Measurements from ENCODE around the gene STXBP6. TPM values are rescaled to one million over a fixed set of nuclear protein-coding genes. Genes with fewer than 3 reads are reported as not detected.

STXBP6 gene
- total RNA-seq, 1 donor from 2014 or later: 6.8 TPM

GRCh38 chr14:24834956-24835355 is 215.0 kb downstream of the STXBP6 start:
- Mint-ChIP-seq H3K4me3 (no peak overlapping the region), H3K9me3 (no peaks in the 10 kb centered on the region), H3K27me3 (ENCODE audit: low read depth) (no peaks in the 10 kb centered on the region), H3K27ac (ENCODE audit: unreplicated experiment) (no peak overlapping the region), H3K4me1 (peaks cover 8% of the 10 kb centered on the region), H3K36me3 (ENCODE audit: low read depth) (peaks cover 4% of the 10 kb centered on the region)
- TF ChIP-seq CTCF (conservative IDR thresholded peaks at IDR 0.05): no peak
- DNase-seq (ENCODE audit: low read depth, low spot score): no peak

- no peaks in the 10 kb centered on the region for H3K9me3 Mint-ChIP-seq
Measured at GRCh38 chr14:24833385-24833784, 216.6 kb downstream of the STXBP6 start.

GRCh38 chr14:24831677-24832076 is 218.3 kb downstream of the STXBP6 start:
- no peaks in the 10 kb centered on the region for H3K4me1 Mint-ChIP-seq
- no peaks in the 10 kb centered on the region for H3K9me3 Mint-ChIP-seq

More at GRCh38 chr14:24833385-24833784, 216.6 kb downstream of the STXBP6 start:
- Mint-ChIP-seq H3K36me3 (ENCODE audit: low read depth) (peaks cover 4% of the 10 kb centered on the region), H3K27me3 (ENCODE audit: low read depth) (no peaks in the 10 kb centered on the region), H3K27ac (ENCODE audit: unreplicated experiment) (no peak overlapping the region), H3K4me3 (no peak overlapping the region), H3K4me1 (no peaks in the 10 kb centered on the region)
- no peak for DNase-seq (ENCODE audit: low read depth, low spot score)
- no peak for TF ChIP-seq CTCF (conservative IDR thresholded peaks at IDR 0.05)

GRCh38 chr14:24829862-24830261 is 220.1 kb downstream of the STXBP6 start:
- H3K9me3 Mint-ChIP-seq: no peaks in the 10 kb centered on the region
- H3K4me3 Mint-ChIP-seq: no peak overlapping the region
- TF ChIP-seq CTCF (conservative IDR thresholded peaks at IDR 0.05): no peak
- no peak overlapping the region for H3K27ac Mint-ChIP-seq (ENCODE audit: unreplicated experiment)
- no peak for DNase-seq (ENCODE audit: low read depth, low spot score)
- no peaks in the 10 kb centered on the region for H3K27me3 Mint-ChIP-seq (ENCODE audit: low read depth)
- peaks cover 4% of the 10 kb centered on the region for H3K36me3 Mint-ChIP-seq (ENCODE audit: low read depth)
- no peaks in the 10 kb centered on the region for H3K4me1 Mint-ChIP-seq

More at GRCh38 chr14:24831677-24832076, 218.3 kb downstream of the STXBP6 start:
- H3K4me3 Mint-ChIP-seq: no peak overlapping the region
- no peaks in the 10 kb centered on the region for H3K27me3 Mint-ChIP-seq (ENCODE audit: low read depth)
- H3K36me3 Mint-ChIP-seq (ENCODE audit: low read depth): peaks cover 4% of the 10 kb centered on the region
- no peak overlapping the region for H3K27ac Mint-ChIP-seq (ENCODE audit: unreplicated experiment)
- DNase-seq (ENCODE audit: low read depth, low spot score): no peak
- TF ChIP-seq CTCF (conservative IDR thresholded peaks at IDR 0.05): no peak

GRCh38 chr14:24828486-24828885 is 221.5 kb downstream of the STXBP6 start:
- Mint-ChIP-seq H3K4me1 (no peaks in the 10 kb centered on the region), H3K36me3 (ENCODE audit: low read depth) (no peaks in the 10 kb centered on the region), H3K27ac (ENCODE audit: unreplicated experiment) (no peak overlapping the region), H3K27me3 (ENCODE audit: low read depth) (no peaks in the 10 kb centered on the region), H3K4me3 (no peak overlapping the region), H3K9me3 (no peaks in the 10 kb centered on the region)
- TF ChIP-seq CTCF (conservative IDR thresholded peaks at IDR 0.05): no peak
- no peak for DNase-seq (ENCODE audit: low read depth, low spot score)

- H3K27me3 Mint-ChIP-seq (ENCODE audit: low read depth): no peaks in the 10 kb centered on the region
- no peaks in the 10 kb centered on the region for H3K36me3 Mint-ChIP-seq (ENCODE audit: low read depth)
Measured at GRCh38 chr14:24826390-24826789, 223.6 kb downstream of the STXBP6 start.

More at GRCh38 chr14:24826390-24826789, 223.6 kb downstream of the STXBP6 start:
- Mint-ChIP-seq H3K4me1 (no peaks in the 10 kb centered on the region), H3K27ac (ENCODE audit: unreplicated experiment) (no peak overlapping the region), H3K9me3 (no peaks in the 10 kb centered on the region), H3K4me3 (no peak overlapping the region)
- DNase-seq (ENCODE audit: low read depth, low spot score): no peak
- TF ChIP-seq CTCF (conservative IDR thresholded peaks at IDR 0.05): no peak
